Endothelial cell of umbilical vein (primary cell): ENCODE data around the gene AKAP17A.

Experiments
- CTCF ChIP-seq, 2 donors: IDR thresholded peaks; 1 replicate in 1 of 2; 2 replicates in 1 of 2; pipeline ENCODE4 v1.5.1; 2011; ENCODE audit warnings: low read length in 2 of 2, mild to moderate bottlenecking in 2 of 2, moderate library complexity in 2 of 2, control low read depth in 1 of 2, inconsistent platforms in 1 of 2, low read depth in 1 of 2; ENCODE audit not compliant: insufficient read depth in 1 of 2; ENCODE audit errors: extremely low read depth in 1 of 2
- EZH2 ChIP-seq: IDR thresholded peaks from 2 replicates; pipeline ENCODE4 v1.6.1; 2012; ENCODE audit warnings: borderline replicate concordance, low read depth, mild to moderate bottlenecking, moderate library complexity, low read length, inconsistent platforms; ENCODE audit not compliant: severe bottlenecking
- JUN ChIP-seq: IDR thresholded peaks from 2 replicates; pipeline ENCODE4 v1.6.1; 2011; ENCODE audit warnings: borderline replicate concordance, low read depth; ENCODE audit not compliant: insufficient read length, insufficient read depth
- MAX ChIP-seq: IDR thresholded peaks from 2 replicates; pipeline ENCODE4 v1.6.1; 2011; ENCODE audit not compliant: insufficient read depth, insufficient read length
- MYC ChIP-seq: IDR thresholded peaks from one replicate; pipeline ENCODE4 v1.6.1; 2011; ENCODE audit warnings: mild to moderate bottlenecking, low read depth, low read length
- POLR2A ChIP-seq: IDR thresholded peaks from 2 replicates; pipeline ENCODE4 v1.6.1; 2012; ENCODE audit warnings: low read depth, mild to moderate bottlenecking, control low read depth, low read length
- POLR2AphosphoS5 ChIP-seq: IDR thresholded peaks from 2 replicates; pipeline ENCODE4 v1.6.1; 2012; ENCODE audit warnings: low read depth, mild to moderate bottlenecking, control low read depth, low read length, moderate library complexity; ENCODE audit not compliant: insufficient read depth

GRCh38 chrX:1597345-1598020 is 6.1 kb downstream of the AKAP17A start:
- TF ChIP-seq CTCF (IDR thresholded peaks at IDR 0.05; ENCODE audit: extremely low read depth in 1 of 2, insufficient read depth in 1 of 2, low read depth in 1 of 2, low read length in 2 of 2) (no peak), POLR2AphosphoS5 (no peak), POLR2A (no peak), EZH2 (no peak), MAX (no peak), MYC (no peak), JUN (no peak)
